HL-60 (cell line): Measurements from ENCODE around the gene CREB5.

Experiments used
- GABPA ChIP-seq: IDR thresholded peaks from 2 replicates; pipeline ENCODE4 v1.6.1; 2012; ENCODE audit warnings: low read depth
- POLR2AphosphoS5 ChIP-seq: IDR thresholded peaks from 2 replicates; pipeline ENCODE4 v1.6.1; 2012; ENCODE audit warnings: low read depth
- REST ChIP-seq: IDR thresholded peaks from 2 replicates; pipeline ENCODE4 v1.6.1; 2012; ENCODE audit warnings: low read depth; ENCODE audit not compliant: insufficient replicate concordance
- SPI1 ChIP-seq: IDR thresholded peaks from 2 replicates; pipeline ENCODE4 v1.6.1; 2012; ENCODE audit warnings: low read depth, mild to moderate bottlenecking, borderline replicate concordance
- TF ChIP-seq, protein P1 (sequence below): IDR thresholded peaks from one replicate; pipeline ENCODE4 v1.5.1; 2011; ENCODE audit warnings: low read length, control low read depth, inconsistent platforms; ENCODE audit not compliant: insufficient read depth

DNA sequence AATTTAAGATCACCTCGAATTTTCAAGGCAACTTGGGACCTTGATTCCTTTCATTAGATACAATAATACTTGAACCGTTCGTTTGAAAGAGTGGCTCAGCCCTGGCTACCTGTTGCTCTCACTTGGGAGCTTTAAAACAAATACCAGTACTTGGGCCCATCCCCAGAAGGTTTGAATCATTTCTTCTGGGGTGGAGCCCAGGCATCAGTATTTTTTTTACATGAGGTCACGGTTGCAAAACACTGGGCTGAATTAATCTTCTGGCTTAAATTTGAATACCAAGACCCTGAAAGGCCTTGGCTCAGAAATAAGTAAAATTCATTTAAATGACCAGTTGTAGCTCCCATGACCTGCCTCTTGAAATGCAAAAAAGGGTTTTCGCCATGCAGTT lies 214.9 kb downstream of the CREB5 start:
- TF ChIP-seq, protein P1, sequence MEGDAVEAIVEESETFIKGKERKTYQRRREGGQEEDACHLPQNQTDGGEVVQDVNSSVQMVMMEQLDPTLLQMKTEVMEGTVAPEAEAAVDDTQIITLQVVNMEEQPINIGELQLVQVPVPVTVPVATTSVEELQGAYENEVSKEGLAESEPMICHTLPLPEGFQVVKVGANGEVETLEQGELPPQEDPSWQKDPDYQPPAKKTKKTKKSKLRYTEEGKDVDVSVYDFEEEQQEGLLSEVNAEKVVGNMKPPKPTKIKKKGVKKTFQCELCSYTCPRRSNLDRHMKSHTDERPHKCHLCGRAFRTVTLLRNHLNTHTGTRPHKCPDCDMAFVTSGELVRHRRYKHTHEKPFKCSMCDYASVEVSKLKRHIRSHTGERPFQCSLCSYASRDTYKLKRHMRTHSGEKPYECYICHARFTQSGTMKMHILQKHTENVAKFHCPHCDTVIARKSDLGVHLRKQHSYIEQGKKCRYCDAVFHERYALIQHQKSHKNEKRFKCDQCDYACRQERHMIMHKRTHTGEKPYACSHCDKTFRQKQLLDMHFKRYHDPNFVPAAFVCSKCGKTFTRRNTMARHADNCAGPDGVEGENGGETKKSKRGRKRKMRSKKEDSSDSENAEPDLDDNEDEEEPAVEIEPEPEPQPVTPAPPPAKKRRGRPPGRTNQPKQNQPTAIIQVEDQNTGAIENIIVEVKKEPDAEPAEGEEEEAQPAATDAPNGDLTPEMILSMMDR: no peak
- TF ChIP-seq REST: no peak
- no peak for TF ChIP-seq GABPA
- TF ChIP-seq POLR2AphosphoS5: no peak
- TF ChIP-seq SPI1: no peak
